Esophagus muscularis mucosa (tissue), 3 donors: ENCODE data around the gene ASTN2.

Experiments
- CTCF ChIP-seq, 3 experiments: fragments of 200-600 bp in 2 of 3; fragments of 450-650 bp in 1 of 3; sonication (generic) in 2 of 3; IDR thresholded peaks; one replicate each; pipeline ENCODE4 v1.5.1; 2017 to 2019; ENCODE audit warnings: antibody characterized with exemption in 3 of 3, mild to moderate bottlenecking in 2 of 3, moderate library complexity in 1 of 3
- POLR2A ChIP-seq: fragments of 450-650 bp; IDR thresholded peaks from one replicate; pipeline ENCODE4 v1.6.1; 2017; ENCODE audit warnings: antibody characterized with exemption, moderate library complexity, mild to moderate bottlenecking, low read depth

- TF ChIP-seq CTCF (IDR thresholded peaks at IDR 0.05) (no peak), POLR2A (no peak)
These were observed 647.6 kb downstream of the ASTN2 start for GRCh38 chr9:116767219-116767618.
